Activated CD4-positive, CD25-positive, alpha-beta regulatory T cell (primary cell): ENCODE measurements around the gene ADGRG3.

ENCODE experiments used
- DNase-seq, 4 experiments: peaks; one replicate each; lab custom pipeline; 2025; lab: John Stamatoyannopoulos, UW

ADGRG3 gene, protein sequence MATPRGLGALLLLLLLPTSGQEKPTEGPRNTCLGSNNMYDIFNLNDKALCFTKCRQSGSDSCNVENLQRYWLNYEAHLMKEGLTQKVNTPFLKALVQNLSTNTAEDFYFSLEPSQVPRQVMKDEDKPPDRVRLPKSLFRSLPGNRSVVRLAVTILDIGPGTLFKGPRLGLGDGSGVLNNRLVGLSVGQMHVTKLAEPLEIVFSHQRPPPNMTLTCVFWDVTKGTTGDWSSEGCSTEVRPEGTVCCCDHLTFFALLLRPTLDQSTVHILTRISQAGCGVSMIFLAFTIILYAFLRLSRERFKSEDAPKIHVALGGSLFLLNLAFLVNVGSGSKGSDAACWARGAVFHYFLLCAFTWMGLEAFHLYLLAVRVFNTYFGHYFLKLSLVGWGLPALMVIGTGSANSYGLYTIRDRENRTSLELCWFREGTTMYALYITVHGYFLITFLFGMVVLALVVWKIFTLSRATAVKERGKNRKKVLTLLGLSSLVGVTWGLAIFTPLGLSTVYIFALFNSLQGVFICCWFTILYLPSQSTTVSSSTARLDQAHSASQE

DNA sequence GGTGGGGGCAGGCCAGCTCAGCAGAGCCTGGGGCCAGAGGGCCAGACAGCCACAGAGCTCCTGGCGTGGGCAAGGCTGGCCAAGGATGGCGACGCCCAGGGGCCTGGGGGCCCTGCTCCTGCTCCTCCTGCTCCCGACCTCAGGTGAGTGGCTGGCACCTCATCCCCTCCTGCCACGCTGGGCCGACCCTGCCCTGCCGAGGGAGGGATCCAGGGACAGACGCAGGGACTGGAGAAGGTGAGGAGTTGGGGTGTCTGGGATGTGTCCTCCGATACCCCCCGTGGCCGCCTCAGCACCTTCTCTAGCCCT, at the start of gene ADGRG3:
ADGRG3 (plus strand) TSS at position 44 of the 309 bp plus-strand sequence; CDS start at position 86, 42 bp downstream.
- no peak for DNase-seq

DNA sequence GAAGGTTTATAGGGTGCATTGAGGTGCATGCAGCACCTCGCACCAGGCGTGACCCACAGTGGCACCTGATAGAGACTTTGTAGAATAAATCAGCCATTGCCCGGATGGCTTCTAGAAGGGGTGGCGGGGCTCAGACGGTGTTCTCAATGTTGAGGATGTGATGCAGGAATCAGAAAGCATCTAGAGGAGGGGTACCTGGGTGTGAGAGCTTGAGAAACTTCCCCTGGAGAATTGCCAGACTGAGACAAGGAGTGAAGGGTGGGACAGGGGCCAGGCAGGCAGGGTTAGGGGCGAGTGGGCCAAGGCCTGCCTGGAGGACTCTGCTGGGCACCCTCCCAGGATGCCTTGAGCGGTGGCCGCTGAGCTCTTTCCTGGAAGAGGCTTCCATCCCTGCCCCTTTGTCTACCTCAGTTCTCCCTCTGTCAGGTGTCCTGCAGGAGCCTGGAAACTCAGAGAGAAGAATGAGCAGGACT, 48.9 kb upstream of the ADGRG3 start:
- no peak for DNase-seq

DNA sequence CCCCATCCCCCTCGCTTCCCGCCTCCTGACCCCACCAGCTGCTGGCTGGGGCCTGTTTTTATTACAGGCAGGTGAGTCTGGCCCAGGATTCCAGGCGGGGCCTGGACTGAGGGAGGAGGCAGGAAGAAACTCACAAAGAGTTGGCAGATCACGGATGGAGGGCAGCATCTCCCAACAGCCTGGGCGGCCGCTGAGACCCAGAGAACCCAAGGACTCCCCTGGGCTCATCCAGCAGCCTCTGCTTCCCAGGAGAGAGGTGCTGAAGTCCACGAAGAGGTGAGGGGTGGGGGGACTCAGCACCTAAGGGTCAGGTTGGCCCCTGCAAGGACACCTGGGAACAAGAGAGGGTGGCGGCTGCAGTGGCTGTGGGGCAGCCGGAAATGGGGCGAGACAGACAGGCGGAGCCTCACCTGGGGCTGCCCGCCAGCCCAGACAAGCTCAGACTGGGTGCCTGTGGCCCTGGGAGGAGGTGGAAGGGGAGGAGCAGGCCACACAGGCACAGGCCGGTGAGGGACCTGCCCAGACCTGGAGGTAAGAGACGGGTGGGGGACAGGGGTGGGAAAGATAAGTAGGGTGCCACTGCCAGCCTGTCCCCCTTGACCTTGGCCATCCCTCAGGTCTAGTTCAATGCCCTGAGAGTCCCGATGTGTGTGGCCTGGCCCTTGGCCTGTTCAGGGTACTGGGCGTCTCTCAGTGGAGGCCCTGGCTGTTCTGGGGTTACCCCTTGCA, 48.3 kb upstream of the ADGRG3 start:
- DNase-seq, result no peak

DNA sequence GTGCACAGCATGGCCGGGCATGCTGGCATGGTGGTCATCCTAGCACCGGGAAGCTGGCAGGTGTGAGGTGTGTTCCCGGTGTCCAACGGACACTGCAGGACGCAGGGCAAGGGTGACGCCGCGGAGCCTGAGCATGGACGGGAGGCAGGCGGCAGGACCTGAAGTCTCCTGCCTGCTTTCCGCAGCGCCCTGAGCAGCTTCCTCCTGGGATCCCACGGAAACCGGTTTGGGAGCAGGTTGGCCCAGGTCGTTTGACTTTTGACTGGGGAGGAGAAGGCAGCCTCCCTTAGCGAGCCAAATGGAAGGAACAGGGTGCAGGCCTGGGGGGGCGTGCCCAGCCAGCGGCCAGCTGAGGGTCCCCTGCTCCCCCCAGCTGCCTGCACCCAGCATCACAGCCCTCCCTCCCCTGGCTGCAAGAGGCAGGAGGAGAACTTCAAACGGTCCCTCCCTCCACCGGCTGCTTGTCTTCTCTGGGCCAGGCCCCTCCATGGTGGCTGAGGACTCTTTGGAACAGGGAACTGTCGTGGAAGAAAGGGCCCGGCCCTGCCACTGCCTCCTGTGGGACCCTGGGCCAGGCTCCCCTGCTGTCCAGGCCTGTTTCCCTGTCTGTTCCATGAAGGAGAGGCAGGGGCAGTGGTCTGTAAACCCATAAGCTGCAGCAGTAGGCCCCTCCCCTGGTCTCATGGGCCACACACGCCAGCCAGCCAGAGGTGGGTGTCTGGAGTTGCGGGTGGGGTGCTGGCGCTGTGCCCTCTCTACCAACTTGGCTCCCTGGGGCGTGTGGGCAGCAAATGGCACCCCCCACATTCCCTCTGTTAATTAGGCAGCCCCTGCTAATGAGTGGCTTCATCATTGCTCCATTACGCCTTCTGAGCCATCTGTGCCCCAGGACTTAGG, 47.5 kb upstream of the ADGRG3 start:
- DNase-seq, result no peak

DNA sequence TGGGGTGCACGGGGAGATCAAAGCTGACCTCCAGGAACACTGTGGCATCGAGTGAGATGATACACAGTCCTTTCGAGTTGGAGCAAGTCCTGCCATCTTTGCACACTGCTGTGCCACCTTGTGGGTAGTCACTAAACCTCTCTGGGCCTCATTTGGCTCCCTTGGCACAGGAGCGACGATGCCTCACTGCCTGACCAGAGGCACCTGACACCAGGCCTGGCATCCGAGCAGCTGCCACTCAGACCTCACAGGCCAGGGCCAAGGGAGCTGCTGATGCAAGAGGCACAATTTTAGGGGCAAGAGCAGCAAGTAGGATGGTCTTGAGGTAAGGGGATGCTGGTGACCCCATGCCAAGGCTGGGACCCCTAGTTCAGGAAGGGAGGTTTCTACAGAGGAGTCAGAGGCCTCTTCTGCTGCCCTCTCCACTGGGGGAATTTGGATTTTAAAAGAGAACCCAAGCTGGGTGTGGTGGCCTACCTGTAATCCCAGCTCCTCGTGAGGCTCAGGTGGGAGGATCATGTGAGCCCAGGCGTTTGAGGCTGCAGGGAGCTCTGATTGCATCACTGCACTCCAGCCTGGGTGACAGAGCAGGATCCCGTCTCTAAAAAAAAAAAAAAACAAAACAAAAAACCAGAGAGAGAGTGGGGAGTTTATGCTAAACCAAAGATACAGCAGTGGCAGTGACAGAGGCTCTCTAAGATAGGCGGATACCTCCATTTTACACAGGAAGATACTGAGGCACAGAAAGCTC, 46.4 kb upstream of the ADGRG3 start:
- no peak for DNase-seq

DNA sequence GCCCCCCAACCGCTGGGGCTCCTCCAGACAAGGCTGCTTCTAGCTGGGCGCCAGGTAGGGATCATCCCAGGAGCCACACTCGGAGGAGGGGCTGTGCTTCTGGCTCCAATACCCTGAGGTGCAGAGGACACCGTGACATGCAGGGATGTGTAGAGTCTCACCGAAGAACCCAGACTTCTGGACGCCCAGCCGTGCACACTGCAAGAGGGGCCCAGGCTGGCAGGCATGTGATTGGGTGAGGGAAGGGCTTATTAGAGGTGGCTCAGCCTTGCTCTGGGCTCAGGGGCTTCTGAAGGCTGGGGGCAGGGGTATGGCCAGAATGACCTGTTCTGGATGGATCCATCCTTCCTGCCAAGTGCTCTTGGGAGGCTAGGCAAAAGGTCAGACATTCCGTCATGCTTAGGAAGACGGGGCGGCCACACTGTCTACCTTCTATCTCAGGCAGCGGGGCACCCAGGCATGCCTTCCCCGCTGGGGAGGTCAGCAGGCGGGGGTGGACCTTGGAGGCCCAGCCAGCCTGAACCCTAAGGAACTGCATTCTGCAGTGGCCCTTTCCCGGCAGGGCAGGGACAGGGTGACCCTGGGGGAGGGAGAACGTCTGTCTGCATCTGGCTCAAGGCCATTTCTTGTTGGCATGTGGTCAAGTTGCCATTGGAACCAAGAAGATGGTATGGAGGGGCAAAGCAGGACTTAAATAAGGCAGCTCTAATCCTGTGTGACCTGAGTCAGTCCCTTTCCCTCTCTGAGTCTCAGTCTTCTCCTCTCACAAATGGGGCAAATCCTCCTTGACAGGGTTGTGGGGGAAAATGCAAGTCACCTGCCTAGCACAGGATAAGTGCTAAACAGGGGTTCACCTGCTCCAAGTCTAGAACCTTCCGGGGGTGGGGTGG, 45.5 kb upstream of the ADGRG3 start:
- no peak for DNase-seq

DNA sequence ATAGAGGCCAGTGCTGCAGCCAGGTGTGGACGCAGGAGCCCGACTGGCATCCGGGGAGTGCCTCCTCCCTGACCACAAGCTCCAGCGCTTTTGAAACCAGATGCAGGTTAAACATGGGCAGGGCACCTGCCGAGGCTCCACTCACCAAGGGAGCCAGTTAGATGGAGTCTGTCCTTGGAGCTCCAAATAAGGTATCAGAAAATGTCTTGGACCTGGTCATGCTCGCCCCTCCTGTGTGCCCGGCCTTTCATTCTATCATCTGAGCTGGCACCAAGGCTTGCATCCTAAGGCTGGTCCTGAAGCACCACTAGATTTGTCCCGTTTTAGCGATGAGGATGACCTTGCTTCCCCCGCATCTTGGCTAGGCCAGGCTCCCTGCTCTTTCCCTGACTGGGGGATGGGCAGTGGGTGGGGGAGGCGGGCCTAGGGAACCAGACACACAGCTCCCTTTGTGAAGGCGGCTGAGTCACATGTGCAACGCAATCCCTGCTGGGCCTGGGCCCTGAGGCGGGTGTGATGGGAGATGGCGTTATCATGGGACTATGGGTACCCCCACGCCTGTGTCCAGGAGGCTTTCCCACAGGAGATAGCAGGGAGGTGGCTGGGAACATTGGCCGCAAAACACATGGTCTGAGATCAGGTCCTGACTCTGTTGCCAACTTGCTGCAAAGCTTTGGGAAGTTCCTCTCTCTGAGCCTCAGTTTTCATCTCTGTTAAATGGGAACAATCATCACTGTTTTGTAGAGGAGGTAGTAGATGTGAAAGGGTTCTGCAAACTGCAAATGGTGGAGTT, 44.7 kb upstream of the ADGRG3 start:
- no peak for DNase-seq

DNA sequence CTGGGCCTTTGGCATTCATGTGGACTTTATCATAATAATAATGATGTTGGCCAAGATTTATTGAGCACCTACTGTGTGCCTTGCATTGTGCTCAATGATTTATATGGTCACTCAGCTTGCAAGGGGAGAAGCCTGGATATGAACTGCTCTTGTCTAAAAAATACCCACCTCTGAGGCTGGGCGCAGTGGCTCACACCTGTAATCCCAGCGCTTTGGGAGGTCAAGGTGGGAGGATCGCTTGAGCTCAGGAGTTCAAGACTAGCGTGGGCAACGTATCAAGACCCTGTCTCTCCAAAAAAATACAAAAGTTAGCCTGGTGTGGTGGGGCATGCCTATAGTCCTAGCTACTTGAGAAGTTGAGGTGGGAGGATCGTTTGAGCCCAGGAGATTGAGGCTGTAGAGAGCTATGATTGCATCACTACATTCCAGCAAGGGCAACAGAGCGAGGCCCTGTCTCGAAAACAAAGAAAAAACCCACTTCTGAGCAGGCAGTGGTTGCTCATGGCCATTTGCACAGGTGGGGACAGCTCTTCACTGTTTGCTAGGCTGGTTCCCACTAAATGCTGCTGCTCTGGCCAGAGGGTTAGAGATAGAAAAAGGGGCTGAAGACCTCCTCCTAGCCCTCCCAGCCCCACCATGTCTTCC, 43.9 kb upstream of the ADGRG3 start:
- DNase-seq, result no peak

DNA sequence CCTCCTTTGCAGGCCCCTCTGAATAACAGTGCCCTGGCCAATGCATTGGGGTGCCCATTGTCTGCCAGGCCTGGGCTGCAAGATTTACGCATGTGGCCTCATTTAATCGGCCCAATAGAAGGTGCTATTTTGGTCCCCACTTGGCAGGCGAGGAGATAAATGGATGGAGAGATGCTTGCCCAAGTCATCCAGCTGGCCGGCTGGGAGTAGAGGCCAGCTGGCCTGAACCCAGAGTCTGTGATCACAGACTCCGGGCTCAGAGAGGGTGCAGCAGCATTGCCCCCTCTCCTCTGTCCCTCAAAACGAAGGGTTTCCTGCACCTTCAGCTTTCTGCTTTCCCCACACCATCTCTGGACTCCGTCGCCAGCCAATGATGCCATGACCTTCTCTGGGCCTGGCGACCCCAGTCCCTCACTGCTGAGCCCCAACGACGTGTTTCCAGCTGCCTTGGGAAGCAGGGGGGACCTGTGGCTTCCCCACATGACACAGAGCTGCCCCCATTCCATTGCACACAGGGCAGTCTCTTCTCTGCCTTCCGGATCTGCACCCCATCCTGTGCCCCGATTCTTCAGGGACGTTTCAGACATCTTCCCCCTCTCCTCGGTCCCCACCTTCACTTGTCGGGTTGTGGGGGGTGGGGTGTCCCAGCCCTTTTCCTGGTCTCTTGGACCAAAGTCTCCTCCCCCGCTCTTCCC, 43.2 kb upstream of the ADGRG3 start:
- no peak for DNase-seq

DNA sequence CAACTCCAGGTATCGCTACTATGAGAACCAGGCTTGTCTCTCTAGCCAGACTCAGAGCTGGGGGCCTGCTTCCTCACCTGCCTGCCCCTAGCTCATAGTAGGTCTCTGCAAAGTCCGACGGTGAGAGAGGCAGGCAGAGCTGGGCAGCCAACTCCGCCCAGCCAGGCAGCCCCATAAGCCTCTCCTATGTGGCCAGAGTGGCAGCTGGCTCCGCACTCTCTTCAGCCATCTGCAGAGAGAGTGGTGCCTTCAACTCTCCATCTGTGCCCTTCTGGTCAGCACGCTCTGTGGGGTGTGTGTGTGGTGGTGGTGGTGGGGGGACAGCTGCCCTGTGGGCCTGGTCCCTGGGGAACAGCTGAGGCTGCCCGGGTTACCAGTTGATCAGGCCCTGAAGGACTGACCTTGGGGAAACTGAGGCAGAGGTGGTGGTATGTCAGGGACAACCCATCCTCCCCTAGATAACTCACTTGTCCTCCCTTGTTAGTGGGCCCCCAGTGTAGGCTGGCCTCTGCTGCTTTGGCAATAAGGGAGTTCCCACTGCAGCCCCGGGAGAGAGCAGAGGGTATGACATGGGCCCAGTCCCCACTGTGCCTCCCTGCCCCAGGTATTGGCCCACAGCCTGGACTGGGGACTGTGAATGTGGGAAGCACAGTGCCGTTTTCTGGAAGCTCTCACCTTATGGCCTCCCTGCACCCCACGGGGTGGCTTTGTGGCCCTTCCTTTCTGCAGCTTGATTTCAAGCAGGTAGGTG, 41.5 kb upstream of the ADGRG3 start:
- no peak for DNase-seq

DNA sequence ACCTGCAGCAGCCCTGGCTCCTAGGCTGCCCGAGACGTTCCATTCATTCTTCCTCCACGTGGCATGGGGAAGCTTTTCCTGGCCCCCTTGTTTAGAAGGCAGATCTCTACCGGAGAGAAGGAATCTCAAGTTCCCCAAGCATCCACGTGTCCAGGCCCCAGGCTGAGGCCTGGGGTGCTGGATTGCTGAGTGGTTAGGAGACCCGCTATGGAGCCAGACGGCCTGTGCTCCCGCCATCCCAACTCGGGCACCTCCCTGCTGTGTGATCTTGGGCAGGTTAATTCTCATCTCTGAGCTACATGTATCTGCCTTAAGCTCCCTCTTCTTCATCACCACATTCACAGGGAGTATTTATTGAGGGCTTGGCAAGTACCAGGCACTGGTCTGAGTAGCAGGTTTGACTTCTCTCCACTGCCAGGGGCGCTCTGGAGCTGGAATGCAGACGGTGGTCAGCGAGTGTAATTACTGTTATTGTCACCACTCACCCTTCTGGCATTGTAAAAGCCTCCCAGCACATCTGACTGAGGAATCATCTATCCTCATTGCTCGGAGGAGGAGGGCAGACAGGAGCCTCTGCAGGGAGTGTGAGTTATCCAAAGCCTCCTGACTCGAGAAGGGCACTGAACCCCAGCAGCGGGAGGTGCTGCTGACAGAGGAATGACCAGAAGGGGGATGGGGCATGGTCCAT, 40.8 kb upstream of the ADGRG3 start:
- DNase-seq, result no peak

DNA sequence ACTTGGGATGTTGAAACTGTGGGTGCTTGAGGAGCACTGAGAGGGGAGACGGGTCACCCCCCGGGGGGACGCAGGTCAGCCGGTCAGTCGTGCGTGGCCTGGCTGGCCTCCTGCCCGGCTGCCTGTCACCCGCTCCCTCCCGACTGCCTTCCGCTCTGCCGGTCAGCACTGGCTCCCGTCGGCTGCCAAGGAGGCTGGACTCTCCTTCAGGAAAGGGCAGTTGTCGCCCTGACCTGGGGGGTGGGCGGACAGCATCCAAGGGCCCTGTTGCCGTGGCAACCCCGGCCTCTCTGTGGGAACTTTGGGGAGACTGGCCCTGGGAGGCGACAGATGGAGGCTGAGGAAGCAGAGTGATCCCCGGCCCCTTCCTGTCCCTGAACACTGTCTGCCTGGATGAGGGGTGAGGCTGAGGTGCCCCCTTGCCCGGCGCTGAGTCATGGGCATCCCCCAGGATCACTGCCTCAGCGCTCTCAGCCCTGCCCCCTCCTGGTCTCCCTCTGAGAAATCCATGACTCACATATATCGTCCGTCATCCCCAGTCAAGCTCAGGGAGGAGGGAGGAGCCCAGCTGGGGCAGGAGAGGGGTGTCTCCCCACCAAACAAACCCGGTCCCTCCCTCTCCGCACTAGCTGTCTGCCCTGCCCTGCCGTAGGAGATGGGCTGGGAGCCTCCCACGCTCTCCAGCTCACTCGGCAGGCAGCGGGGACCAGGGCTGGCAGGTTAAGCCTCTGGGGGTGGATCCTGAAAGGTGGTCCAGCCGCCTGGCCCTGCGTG, 39.9 kb upstream of the ADGRG3 start, which contains the start of gene ADGRG1:
ADGRG1 (plus strand) TSS at position 623 of the 774 bp plus-strand sequence. CDS start 21,658 bp downstream, outside the sequence.
- DNase-seq, result no peak

DNA sequence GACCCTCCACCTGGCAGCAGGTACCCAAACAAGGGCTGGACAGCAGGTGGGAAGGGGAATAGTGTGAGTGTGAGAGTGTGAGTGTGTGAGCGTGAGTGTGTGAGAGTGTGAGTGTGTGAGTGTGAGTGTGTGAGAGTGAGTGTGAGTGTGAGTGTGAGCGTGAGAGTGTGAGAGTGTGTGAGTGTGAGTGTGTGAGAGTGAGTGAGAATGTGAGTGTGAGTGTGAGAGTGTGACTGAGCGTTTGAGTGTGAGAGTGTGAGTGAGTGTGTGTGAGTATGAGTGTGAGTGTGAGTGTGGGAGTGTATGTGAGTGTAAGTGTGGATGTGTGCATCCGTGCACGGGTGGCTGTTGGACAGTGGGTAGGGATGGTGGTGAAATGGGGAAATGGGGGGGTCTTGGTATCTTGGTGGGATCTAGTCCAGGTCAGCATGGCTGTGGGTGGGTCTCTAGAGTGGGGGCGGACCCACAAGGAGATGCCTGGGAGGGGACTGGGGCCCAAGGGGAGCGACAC, 39.3 kb upstream of the ADGRG3 start:
- DNase-seq, result no peak

DNA sequence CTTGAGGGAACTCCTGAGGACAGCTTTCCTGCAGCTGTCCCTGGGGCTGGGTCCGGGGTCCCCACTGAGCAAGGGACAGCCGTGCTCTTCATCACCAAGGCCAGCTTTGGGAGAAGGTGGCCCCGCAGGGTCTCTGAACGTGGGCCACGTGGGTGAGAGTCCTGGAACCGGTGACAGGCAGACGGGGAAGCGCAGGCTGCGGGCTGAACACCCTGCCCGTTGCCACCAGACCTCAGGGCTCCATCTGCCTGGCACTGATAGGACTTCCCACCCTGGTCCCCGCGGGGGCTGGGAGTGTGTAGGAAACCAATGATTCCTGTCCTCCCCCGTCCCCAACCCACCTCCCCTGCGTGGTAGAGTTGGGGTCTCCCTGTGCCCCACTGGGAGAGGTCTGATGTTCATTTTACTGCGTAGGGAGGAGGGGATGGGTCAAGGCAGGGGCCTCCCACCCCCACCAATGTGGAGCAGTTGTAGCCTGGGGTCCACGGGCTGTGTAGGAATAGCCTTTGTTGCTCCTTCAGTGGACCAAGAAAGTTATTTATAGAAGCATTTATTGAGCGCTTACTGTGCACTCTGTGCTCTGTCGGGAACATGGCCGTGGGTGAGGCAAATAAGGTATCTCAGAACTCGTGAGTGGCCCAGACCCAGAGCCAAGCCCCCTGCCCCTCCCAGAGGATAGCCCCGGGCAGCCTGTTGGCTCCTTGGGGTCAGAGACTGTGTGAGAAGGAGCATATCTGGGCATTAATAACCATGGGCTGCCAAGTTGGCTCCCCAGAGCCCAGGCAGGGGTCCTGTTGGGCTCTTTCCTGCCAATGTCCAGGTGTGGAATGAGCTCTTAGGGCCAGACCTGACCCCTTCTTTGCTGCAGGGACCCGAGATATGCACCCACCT, 38.3 kb upstream of the ADGRG3 start:
- no peak for DNase-seq

DNA sequence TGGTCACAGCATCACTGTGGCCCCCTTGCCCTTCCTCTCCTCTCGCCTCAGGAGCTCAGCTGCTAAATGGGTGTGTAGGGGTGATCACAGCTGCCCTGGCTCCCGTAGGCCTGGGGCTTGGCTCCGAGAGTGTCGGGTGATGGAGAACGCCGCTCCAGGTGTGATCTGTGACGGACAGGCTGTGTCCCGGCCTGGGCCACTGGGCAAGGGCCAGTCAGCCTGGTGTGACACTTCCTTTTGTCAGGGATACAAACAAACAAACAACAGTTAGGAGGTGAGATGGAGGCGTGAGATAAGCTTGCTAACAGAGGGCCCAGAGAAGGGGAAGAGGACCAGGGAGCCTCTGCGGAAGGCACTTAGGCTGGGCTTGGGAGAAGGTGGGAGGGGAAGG, 37.7 kb upstream of the ADGRG3 start:
- no peak for DNase-seq
